Prostate gland (tissue), 2 donors: ENCODE data around the gene PDE10A.

Experiments used
- CTCF ChIP-seq, 4 experiments: fragments of 200-600 bp in 2 of 4; fragments of 450-650 bp in 2 of 4; sonication (generic) in 2 of 4; IDR thresholded peaks; 1 replicate in 3 of 4; 2 replicates in 1 of 4; pipeline ENCODE4 v1.5.1; 2016 to 2019; ENCODE audit warnings: antibody characterized with exemption in 4 of 4, mild to moderate bottlenecking in 2 of 4, moderate library complexity in 2 of 4
- POLR2A ChIP-seq: fragments of 450-650 bp; IDR thresholded peaks from one replicate; pipeline ENCODE4 v1.6.1; 2016; ENCODE audit warnings: antibody characterized with exemption, mild to moderate bottlenecking
- POLR2AphosphoS5 ChIP-seq: sonication (generic); formaldehyde crosslinking; IDR thresholded peaks from one replicate; pipeline ENCODE4 v1.6.1; 2017; ENCODE audit warnings: antibody characterized with exemption

GRCh38 chr6:165579151-165579550 lies 83.9 kb downstream of the PDE10A start:
- TF ChIP-seq CTCF (IDR thresholded peaks at IDR 0.05) (no peak), POLR2AphosphoS5 (no peak), POLR2A (no peak)
